Fibroblast of skin of right quadriceps (primary cell): Measurements from ENCODE around the gene LRRC30.
A peak's percentile ranks its signal among the peaks of the same experiment; 100 is the strongest.
"Not testable (repeated sequence)": the region's sequence is repeated elsewhere in the genome, so short reads cannot be mapped to it uniquely, and the experiment has no call there.

Experiments
- DNase-seq: peaks from one replicate; pipeline ENCODE4 v3.0.0-alpha.2; 2013

Gene LRRC30

GRCh38 chr18:7230626-7231349 is at the start of gene LRRC30:
Gene LRRC30, plus strand, starts transcription at chr18:7231089. Its CDS starts 50 bp downstream, at chr18:7231139.
- no peak for DNase-seq

DNA sequence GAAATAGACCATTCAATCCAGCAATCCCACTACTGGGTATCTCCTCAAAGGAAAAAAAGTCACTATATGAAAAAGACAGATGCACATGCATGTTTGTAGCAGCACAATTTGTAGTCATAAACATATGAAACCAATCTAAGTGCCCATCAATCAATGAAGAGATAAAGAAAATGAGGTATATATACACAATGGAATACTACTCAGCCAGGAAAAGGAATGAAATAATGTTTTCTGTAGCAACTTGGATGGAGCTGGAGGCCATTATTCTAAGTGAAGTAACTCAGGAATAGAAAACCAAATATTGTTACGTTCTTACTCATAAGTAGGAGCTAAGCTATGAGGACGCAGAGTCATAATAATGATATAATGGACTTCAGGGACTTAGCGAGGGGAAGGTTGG is 45.2 kb upstream of the LRRC30 start:
- no peak for DNase-seq

- DNase-seq: no peak
Measured at GRCh38 chr18:7190547-7191156, 40.2 kb upstream of the LRRC30 start.

- DNase-seq: no peak
Measured at GRCh38 chr18:7191736-7192135, 39.2 kb upstream of the LRRC30 start.

DNA sequence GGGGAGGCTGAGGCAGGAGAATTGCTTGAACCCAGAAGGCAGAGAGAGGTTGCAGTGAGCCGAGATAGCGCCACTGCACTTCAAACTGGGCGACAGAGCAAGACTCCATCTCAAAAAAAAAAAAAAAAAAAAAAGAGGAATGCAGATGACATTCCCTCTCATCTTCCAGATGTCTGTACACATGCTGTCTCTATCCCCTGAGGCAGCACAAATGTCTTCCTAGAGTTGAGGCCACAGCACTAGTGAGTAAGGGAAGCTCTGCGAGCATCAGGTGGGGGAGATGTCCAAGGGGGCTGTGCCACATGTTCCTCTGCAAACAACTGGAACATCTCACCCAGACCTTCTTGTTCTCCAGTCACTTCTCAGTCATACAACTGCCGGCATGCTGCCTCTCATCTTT is 35.6 kb upstream of the LRRC30 start:
- DNase-seq: no peak

DNA sequence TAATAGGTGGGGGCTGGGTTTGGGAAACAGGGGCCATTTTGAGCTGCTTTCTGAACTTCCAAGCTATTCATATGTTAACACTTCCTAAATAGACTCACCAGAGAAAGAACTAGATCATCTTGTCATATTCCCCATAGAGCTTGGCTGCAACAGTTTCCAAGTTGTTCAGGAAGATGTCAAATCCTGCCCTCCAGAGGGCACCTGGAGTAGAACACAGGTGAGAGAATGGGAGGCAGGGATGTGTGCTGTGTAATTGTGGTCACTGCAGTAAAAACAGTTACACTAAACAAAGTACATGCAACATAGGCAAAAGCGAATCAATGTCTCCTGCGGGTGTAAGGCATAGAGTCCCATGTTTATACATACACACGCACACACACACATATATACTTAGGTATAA is 34.5 kb upstream of the LRRC30 start:
- no peak for DNase-seq

GRCh38 chr18:7197854-7198253 is 33.0 kb upstream of the LRRC30 start:
- DNase-seq: no peak

DNA sequence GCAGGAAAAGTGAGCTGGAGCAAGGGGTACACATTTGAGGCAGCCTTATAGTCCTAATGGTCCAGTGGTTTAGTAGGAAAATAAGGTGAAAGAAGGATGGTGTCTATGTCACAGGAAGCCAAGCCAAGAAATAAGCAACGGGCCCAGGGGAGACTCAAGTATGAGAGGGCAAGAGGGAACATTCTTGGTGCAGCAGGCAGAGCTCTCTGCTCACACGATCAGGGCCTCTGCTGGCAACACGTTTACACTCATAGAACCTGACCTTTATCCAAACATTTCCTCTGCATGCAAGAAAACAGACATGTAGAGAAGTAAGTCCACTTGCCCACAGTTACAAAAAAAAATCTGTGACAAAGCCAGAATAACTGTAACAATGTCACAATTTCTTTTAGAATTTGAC is 32.6 kb upstream of the LRRC30 start:
- no peak for DNase-seq

DNA sequence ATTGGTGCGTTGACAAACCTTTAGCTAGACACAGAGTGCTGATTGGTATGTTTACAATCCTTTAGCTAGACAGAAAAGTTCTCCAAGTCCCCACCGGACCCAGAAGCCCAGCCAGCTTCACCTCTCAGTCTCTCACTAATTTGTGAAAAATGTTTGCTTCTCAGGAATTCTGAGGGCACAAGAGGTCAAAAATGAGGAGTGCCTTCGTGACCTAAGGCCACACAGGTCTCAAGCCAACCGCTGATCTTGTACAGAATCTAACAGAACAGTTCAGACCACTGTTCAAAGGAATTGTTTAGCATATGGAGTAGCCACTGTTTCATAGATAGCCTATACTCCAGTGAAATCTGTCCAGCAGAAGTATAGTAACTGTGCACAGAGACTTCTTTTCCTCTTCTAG is 29.8 kb upstream of the LRRC30 start:
- no peak for DNase-seq

DNA sequence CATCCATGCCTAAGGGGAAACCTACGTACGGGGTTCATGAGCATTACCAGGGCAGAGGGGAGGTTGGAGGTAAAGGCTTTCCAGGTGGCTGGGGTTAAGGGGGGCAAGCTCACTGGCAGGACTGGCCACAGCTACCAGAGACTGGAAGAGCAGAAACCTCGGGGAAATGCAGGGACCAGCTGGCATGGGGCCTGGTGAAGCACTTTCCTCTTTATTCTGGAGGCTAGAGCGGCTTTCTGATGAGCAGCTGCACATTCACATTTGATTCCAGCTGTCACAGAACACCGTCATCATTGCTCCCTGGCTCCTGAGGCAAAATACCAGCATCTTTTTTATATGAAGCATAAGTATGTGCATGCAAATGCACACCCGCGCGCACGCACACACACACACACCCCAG is 28.7 kb upstream of the LRRC30 start:
- DNase-seq: no peak

DNA sequence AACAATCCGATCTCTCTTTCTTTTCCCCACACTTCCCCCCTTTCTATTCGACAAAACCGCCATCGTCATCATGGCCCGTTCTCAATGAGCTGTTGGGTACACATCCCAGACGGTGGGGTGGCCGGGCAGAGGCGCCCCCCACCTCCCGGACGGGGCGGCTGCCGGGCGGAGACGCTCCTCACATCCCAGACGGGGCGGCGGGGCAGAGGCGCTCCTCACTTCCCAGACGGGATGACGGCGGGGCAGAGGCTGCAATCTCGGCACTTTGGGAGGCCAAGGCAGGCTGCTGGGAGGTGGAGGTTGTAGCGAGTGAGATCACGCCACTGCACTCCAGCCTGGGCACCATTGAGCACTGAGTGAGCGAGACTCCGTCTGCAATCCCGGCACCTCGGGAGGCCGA is 27.3 kb upstream of the LRRC30 start:
- not testable (repeated sequence) for DNase-seq

- DNase-seq: no peak
Measured at GRCh38 chr18:7205346-7205745, 25.5 kb upstream of the LRRC30 start.

DNA sequence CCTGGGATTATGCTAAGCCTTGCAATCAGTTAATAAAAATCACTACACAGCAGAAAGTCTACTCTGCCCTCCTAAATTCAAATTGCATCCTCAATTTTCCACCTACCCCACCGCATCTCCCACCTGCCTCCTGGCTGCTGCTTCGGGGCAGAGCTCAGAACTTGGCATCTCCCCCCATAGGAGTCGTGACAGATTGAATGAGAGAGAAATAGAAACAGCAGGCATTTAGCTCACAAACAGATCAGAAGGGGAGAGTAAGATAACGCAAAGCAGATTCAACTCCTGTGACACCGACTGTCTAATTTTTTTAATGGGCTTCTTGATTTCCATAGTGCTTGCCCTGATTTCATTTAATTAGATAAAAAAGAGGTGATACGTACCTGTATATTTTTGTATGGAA is 24.7 kb upstream of the LRRC30 start:
- no peak for DNase-seq

DNA sequence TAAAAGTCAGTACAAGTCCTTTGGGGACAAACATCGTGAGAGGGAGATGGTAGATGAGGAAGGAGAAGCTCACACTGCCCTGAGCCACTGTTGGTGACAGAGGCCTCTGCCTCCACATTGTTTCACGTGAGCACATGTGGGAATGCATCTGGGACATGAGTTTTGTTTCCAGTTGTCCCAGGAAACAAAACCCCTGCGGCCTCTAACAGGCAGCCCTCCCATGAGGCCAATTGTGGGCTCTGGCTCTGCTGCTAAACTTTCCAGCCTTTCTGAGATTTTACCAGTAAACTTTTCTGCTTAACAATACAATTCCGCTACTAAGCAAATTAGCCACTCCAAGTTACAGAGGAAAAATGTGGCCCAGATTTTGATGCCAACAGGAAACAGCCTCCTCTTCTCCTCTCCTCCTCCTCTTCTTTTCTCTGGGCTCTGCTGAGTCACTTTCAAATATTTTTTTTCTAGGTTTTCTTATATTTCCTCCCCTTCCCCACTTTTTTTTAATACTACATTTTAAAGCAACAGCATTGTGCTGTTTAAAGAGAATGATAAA is 23.4 kb upstream of the LRRC30 start:
- DNase-seq: no peak

DNA sequence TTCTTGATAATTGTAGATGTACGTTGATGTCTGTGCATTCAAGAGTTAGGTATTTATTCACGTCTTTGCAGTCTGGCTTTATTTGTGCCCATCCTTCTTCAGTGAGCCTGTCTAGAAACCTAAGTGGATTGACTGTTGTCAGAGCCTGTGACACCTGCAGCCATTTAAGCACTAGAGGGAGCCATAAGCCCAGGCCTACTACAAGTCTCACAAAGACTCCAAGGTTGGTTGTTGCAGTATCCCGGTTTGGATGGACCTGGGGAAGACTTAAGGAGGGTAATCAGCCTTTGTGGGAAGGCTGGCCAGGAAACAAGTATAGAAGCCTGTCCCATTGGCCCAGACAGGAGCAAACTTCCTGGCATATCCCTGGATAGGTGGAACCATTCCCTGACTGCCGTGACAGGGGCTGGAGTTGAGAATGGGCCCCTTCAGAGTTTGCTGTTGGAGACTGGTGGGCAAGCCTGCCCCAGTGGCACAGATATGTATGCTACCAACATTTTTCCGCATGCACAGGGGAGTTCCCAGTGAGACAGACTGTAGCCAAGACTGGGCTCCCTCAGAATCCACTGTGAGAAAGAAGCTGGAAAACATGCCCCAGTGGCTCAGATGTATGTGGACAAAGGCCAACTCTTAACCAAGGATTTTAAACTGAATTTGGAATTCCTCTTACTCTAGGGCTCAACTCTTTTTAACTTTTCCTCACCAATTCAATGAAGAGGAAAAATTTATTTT is 9.3 kb upstream of the LRRC30 start:
- peak; percentile 62 for DNase-seq

DNA sequence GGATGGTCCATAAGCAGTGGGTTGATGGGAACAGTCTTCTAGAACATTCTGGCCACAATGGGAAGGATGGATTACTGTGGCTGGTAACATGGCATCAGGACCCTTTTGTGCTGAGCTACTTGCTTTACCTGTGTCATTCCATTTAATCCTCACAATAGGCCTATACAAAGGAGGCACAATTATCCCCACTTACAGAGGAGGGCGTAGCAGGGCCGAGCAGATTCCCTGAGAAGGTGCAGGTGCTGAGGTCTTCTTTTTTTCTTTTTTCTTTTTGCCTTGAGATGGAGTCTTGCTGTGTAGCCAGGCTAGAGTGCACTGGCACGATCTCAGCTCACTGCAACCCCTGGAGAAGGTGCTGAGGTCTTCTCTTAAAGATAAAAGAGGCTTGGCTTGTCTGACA is 6.7 kb upstream of the LRRC30 start:
- DNase-seq: no peak

- DNase-seq: no peak
Measured at GRCh38 chr18:7232218-7232617, 1.3 kb downstream of the LRRC30 start.

GRCh38 chr18:7233134-7233810 is 2.4 kb downstream of the LRRC30 start:
- no peak for DNase-seq

DNA sequence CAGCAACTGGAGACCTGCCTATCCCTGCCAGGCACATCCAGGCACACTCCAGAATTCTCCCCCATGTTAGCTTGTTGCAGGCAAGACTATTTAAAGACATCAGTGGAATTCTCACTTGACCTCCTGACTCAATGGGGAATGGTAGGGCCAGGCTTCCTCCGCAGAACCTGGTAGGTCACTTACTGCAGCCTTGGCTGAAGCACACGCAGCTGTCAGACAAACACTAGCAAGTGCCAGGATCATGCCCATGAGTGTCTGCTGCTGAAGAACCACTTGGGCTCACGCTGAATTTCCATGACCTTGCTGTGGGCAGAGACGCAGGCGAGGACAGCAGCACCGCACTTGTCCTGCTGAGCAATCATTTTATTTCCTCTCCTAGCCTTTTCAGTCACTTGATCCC is 3.2 kb downstream of the LRRC30 start:
- no peak for DNase-seq

DNA sequence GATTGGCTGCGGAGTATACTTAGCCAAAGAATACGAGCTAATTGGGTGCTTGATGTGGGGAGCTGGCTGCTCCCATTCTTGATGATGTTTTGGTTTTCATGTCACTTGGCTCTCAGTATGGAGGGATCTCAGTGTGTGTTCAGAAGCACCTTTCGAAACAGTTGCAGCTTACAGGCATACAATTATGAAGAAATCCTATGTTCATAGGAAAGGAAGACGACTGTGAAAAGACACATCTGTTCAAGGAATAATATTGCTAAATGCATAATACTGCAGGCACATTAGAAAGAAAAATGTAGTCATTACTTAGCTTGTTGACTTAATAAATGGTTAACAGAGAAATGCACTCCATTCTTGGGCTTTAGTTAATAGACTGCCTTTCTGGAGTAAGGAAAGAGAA is 4.1 kb downstream of the LRRC30 start:
- DNase-seq: no peak

DNA sequence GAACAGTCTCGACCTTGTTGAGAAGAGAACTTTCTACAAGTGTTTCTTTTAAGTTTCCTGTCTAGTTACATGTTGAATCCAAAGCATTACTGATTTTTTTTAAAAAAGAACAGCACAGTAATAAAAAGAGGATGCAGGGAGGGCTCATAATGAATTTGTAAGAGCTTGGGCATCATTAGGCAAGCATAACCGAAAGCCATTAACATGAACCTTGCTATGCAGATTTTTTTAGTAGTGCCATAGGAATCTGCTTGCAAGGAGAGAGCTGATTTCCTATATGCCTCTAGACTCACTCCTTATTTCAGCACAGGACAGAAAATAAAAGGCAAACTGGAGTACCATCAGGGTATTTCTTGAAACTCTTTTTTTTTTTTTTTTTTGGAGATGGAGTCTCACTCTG is 5.2 kb downstream of the LRRC30 start:
- DNase-seq: no peak

GRCh38 chr18:7236933-7237332 is 6.0 kb downstream of the LRRC30 start:
- DNase-seq: no peak

- DNase-seq: no peak
Measured at GRCh38 chr18:7237673-7238272, 6.9 kb downstream of the LRRC30 start.
